Nephron progenitor cell (in vitro differentiated cells): ENCODE results near the gene NT5DC3.

Experiments
- DNase-seq: peaks from one replicate; pipeline ENCODE4 v3.0.0; 2021
- H3K27ac Mint-ChIP-seq: 2 replicates; pipeline ENCODE4 v1.8.0; 2021; ENCODE audit warnings: mild to moderate bottlenecking, moderate library complexity, mixed read lengths
- H3K27me3 Mint-ChIP-seq: 2 replicates; pipeline ENCODE4 v1.8.0; 2021; ENCODE audit warnings: mild to moderate bottlenecking, low read depth, mixed read lengths; ENCODE audit not compliant: poor library complexity
- H3K36me3 Mint-ChIP-seq: 2 replicates; pipeline ENCODE4 v1.8.0; 2021; ENCODE audit warnings: low read depth, mixed read lengths
- H3K4me1 Mint-ChIP-seq: 2 replicates; pipeline ENCODE4 v1.8.0; 2021; ENCODE audit warnings: mixed read lengths
- H3K4me3 Mint-ChIP-seq: 2 replicates; pipeline ENCODE4 v1.8.0; 2021; ENCODE audit warnings: mild to moderate bottlenecking, moderate library complexity, mixed read lengths
- H3K9me3 Mint-ChIP-seq: 2 replicates; pipeline ENCODE4 v1.8.0; 2021; ENCODE audit warnings: mild to moderate bottlenecking, moderate library complexity, mixed read lengths
- TF ChIP-seq, protein P1 (sequence below): fragments of 200-600 bp; sonication (generic); IDR thresholded peaks from 2 replicates; pipeline ENCODE4 v1.5.0; 2021; ENCODE audit warnings: antibody characterized with exemption

NT5DC3 gene

GRCh38 chr12:103803847-103804246, 37.2 kb downstream of the NT5DC3 start:
- Mint-ChIP-seq H3K4me3 (no peak overlapping the region), H3K27ac (no peak overlapping the region), H3K27me3 (no peaks in the 10 kb centered on the region), H3K4me1 (peaks cover 18% of the 10 kb centered on the region), H3K9me3 (no peaks in the 10 kb centered on the region), H3K36me3 (peaks cover 42% of the 10 kb centered on the region)
- DNase-seq = no peak
- TF ChIP-seq, protein P1, sequence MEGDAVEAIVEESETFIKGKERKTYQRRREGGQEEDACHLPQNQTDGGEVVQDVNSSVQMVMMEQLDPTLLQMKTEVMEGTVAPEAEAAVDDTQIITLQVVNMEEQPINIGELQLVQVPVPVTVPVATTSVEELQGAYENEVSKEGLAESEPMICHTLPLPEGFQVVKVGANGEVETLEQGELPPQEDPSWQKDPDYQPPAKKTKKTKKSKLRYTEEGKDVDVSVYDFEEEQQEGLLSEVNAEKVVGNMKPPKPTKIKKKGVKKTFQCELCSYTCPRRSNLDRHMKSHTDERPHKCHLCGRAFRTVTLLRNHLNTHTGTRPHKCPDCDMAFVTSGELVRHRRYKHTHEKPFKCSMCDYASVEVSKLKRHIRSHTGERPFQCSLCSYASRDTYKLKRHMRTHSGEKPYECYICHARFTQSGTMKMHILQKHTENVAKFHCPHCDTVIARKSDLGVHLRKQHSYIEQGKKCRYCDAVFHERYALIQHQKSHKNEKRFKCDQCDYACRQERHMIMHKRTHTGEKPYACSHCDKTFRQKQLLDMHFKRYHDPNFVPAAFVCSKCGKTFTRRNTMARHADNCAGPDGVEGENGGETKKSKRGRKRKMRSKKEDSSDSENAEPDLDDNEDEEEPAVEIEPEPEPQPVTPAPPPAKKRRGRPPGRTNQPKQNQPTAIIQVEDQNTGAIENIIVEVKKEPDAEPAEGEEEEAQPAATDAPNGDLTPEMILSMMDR = no peak

GRCh38 chr12:103802586-103802886, 38.5 kb downstream of the NT5DC3 start:
- TF ChIP-seq, protein P1 = no peak
- Mint-ChIP-seq H3K27ac (no peak overlapping the region), H3K27me3 (no peaks in the 10 kb centered on the region), H3K36me3 (peaks cover 51% of the 10 kb centered on the region), H3K9me3 (no peaks in the 10 kb centered on the region), H3K4me1 (peaks cover 27% of the 10 kb centered on the region), H3K4me3 (no peak overlapping the region)
- DNase-seq = no peak

- no peaks in the 10 kb centered on the region for H3K27me3 Mint-ChIP-seq
- peak overlapping the region; percentile 89 for H3K27ac Mint-ChIP-seq
- TF ChIP-seq, protein P1 = no peak
- peaks cover 25% of the 10 kb centered on the region for H3K4me1 Mint-ChIP-seq
- no peak for DNase-seq
- peaks cover 55% of the 10 kb centered on the region for H3K36me3 Mint-ChIP-seq
- no peaks in the 10 kb centered on the region for H3K9me3 Mint-ChIP-seq
- no peak overlapping the region for H3K4me3 Mint-ChIP-seq
Measured at GRCh38 chr12:103801709-103802585, 39.1 kb downstream of the NT5DC3 start.

GRCh38 chr12:103799857-103800771, 40.9 kb downstream of the NT5DC3 start:
- H3K4me1 Mint-ChIP-seq = peaks cover 17% of the 10 kb centered on the region
- H3K9me3 Mint-ChIP-seq = no peaks in the 10 kb centered on the region

GRCh38 chr12:103799504-103799856, 41.6 kb downstream of the NT5DC3 start:
- H3K27ac Mint-ChIP-seq = peak overlapping the region; percentile 77
- no peaks in the 10 kb centered on the region for H3K9me3 Mint-ChIP-seq
- TF ChIP-seq, protein P1 = no peak
- peaks cover 12% of the 10 kb centered on the region for H3K4me1 Mint-ChIP-seq
- peaks cover 54% of the 10 kb centered on the region for H3K36me3 Mint-ChIP-seq
- no peak overlapping the region for H3K4me3 Mint-ChIP-seq
- DNase-seq = no peak
- no peaks in the 10 kb centered on the region for H3K27me3 Mint-ChIP-seq

More at GRCh38 chr12:103799857-103800771, 40.9 kb downstream of the NT5DC3 start:
- Mint-ChIP-seq H3K27me3 (no peaks in the 10 kb centered on the region), H3K4me3 (no peak overlapping the region), H3K36me3 (peaks cover 54% of the 10 kb centered on the region), H3K27ac (no peak overlapping the region)
- no peak for DNase-seq
- TF ChIP-seq, protein P1 = no peak
